ENCODE data around the gene SIGLEC5.

GRCh38 chr19:51607920-51608562, 22.2 kb downstream of the SIGLEC5 start:
- TF ChIP-seq, protein P1, sequence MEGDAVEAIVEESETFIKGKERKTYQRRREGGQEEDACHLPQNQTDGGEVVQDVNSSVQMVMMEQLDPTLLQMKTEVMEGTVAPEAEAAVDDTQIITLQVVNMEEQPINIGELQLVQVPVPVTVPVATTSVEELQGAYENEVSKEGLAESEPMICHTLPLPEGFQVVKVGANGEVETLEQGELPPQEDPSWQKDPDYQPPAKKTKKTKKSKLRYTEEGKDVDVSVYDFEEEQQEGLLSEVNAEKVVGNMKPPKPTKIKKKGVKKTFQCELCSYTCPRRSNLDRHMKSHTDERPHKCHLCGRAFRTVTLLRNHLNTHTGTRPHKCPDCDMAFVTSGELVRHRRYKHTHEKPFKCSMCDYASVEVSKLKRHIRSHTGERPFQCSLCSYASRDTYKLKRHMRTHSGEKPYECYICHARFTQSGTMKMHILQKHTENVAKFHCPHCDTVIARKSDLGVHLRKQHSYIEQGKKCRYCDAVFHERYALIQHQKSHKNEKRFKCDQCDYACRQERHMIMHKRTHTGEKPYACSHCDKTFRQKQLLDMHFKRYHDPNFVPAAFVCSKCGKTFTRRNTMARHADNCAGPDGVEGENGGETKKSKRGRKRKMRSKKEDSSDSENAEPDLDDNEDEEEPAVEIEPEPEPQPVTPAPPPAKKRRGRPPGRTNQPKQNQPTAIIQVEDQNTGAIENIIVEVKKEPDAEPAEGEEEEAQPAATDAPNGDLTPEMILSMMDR (IDR thresholded peaks at IDR 0.05): peak in 4 of 5 experiments; percentile 31 to 44 (median 34)
- no peak for TF ChIP-seq POLR2AphosphoS5 (IDR thresholded peaks at IDR 0.05)
